Jurkat, Clone E6-1 (cell line): ENCODE results near the gene AIG1.
A peak's percentile ranks its signal among the peaks of the same experiment; 100 is the strongest.
"Not testable (repeated sequence)": the region's sequence is repeated elsewhere in the genome, so short reads cannot be mapped to it uniquely, and the experiment has no call there.

Experiments used
- DNase-seq: peaks from one replicate; pipeline ENCODE4 v3.0.0-alpha.2; 2011; ENCODE audit warnings: low read depth, low spot score
- H3K4me3 ChIP-seq: 2 replicates; pipeline ENCODE4 v1.5.1; 2011; ENCODE audit warnings: mild to moderate bottlenecking, low read length, control low read depth, moderate library complexity

The AIG1 gene

DNA sequence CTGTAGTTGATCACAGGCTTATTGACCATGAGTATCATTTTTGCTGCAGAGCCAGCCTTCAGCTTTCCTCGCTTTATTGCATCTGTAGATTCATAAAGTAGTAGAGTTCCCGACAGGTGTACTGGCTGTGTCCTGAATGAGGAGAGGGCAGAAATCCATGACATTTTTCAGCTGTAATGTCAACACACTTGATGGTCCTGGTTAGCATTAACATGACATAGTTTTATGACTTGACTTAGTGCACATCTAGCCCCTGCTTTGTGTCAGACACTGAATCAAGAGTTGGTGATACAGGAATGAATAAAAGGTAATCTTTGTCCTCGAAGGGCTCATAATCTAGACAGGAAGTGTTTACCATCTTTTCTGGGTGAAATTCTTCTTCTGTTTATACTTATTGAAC lies 55.0 kb downstream of the AIG1 start:
- no peak overlapping the region for H3K4me3 ChIP-seq
- DNase-seq: no peak

GRCh38 chr6:143117108-143117507 lies 56.4 kb downstream of the AIG1 start:
- H3K4me3 ChIP-seq: no peak overlapping the region
- no peak for DNase-seq

- DNase-seq: no peak
- H3K4me3 ChIP-seq: no peak overlapping the region
Observed at GRCh38 chr6:143119260-143119659, 58.6 kb downstream of the AIG1 start.

GRCh38 chr6:143123081-143123480 lies 62.4 kb downstream of the AIG1 start:
- DNase-seq: no peak
- no peak overlapping the region for H3K4me3 ChIP-seq

DNA sequence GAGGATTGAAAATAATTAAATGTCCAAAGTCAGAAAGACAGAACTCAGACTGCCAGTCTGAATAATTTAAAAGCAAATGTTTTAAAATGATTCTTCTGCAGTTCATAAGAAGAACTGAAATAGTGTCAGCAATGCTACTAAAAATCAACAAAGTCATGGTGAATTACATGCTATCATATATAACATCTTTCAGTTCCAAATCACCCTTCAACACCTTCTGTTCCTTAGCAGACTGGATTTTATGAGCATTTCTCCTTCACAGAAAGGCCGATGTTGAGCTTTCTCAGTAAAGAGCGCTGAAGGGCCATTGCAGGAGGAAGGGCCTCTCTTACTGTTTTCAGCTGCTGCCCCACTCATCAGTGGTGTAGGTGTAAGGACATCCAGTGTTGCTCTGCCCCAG lies 63.3 kb downstream of the AIG1 start:
- no peak overlapping the region for H3K4me3 ChIP-seq
- DNase-seq: no peak

DNA sequence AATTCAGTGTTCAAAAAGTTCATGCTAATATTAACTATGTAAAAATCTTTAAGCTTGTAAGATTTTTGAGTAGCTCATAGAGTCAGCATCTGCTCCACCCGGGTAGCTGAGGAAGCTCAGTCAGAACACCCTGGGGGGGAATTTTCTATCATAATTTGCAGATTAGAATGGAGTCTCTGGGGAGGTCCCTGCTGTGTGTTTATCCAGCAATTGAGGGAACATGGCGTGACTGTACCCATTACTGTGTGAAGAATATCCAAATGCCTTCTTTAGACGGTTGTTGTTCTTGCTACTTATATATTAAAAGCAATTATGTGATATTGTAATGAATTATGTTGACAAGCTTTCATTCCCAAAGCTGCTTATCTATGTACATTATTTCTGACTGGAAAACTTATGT lies 64.8 kb downstream of the AIG1 start:
- DNase-seq: no peak
- H3K4me3 ChIP-seq: no peak overlapping the region

GRCh38 chr6:143125864-143126573 lies 65.3 kb downstream of the AIG1 start:
- no peak overlapping the region for H3K4me3 ChIP-seq
- DNase-seq: no peak

GRCh38 chr6:143126574-143126941 lies 65.9 kb downstream of the AIG1 start:
- no peak overlapping the region for H3K4me3 ChIP-seq
- no peak for DNase-seq

DNA sequence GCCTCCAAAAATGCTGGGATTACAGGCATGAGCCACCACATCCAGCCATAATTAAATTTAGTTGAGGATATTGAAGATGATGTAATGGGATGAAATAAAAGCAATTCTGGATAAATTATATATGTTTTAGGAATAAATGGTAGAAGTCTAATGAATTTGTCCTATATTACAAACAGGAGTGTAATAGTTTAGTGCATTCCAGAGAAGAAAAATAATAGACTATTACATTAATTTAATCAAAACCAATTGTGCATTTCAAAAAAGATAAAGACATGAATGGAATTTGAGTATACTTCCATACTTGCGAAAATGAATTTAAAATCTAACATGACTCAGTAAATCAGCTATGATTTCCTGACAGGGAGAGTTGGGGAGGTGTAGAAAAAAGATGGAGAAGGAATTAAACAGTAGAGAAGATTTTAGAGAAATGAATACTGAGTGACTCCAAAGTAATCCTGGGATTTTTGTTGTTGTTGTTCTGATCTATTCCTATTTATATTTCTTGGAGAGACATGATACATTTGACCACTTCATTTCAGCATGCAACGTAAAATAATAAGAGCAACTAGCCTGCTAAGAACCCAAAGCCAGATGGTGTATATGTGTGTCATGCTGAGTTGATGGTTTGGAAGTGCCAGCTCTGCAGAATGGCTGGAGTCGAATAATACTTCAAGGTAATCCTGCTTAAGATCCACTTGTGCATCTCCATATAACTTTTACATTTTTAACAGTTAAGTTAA lies 67.4 kb downstream of the AIG1 start:
- H3K4me3 ChIP-seq: no peak overlapping the region
- DNase-seq: no peak

DNA sequence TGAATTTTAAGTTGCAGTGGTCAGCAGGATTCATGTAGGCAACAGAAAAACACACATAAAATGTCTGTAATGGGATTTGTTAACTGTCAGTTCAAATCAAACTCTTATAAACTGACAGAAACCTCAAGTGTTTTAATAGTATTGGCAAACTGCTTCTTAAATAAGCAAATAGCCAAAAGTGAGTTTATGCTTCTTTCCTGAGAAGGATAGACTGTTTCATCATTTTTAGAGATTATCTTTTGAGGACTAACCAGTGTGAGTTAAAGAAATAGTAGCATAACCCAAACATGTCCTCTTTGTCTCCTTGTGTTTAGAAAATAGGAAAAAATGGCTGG lies 68.0 kb downstream of the AIG1 start:
- H3K4me3 ChIP-seq: no peak overlapping the region
- no peak for DNase-seq

DNA sequence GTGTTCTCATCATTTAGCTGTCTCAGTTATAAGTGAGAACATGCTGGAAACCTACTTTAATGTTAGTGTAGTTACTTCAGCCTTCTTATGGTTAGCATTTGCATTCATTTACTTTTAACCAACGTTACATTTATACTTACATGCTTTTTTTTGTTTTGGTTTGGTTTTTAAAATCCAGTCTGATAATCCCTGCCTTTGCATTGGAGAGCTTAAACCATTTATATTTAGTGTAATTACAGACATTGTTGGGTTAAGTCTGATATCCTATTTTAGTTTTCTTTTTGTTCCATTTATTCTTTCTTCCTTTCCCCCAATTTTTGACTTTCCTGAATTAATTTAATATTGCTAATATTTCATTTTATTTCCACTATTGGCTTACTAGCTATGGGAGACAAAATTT lies 70.2 kb downstream of the AIG1 start:
- DNase-seq: no peak
- no peak overlapping the region for H3K4me3 ChIP-seq

- DNase-seq: no peak
- no peak overlapping the region for H3K4me3 ChIP-seq
Observed at GRCh38 chr6:143135325-143135724, 74.6 kb downstream of the AIG1 start.

GRCh38 chr6:143135797-143136561 lies 75.3 kb downstream of the AIG1 start:
- H3K4me3 ChIP-seq: no peak overlapping the region
- DNase-seq: peak; percentile 5

DNA sequence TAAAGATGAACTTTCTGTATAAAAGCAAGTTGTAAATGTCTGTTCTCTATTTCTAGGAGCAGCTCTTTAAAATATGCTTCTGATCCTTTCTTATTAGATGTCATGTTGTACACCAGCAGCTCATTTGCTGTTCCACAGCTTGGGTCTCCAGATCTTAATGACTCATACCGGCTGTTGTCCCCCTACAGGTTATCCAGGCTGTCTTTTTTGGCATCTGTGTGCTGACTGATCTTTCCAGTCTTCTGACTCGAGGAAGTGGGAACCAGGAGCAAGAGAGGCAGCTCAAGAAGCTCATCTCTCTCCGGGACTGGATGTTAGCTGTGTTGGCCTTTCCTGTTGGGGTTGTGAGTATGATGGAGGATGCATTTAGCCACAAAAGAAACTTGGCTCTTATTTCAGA lies 76.0 kb downstream of the AIG1 start:
- peak; percentile 2 for DNase-seq

GRCh38 chr6:143139239-143139784 lies 78.6 kb downstream of the AIG1 start:
- no peak overlapping the region for H3K4me3 ChIP-seq
- DNase-seq: no peak

More for the DNA sequence above, 76.0 kb downstream of the AIG1 start:
- no peak overlapping the region for H3K4me3 ChIP-seq

DNA sequence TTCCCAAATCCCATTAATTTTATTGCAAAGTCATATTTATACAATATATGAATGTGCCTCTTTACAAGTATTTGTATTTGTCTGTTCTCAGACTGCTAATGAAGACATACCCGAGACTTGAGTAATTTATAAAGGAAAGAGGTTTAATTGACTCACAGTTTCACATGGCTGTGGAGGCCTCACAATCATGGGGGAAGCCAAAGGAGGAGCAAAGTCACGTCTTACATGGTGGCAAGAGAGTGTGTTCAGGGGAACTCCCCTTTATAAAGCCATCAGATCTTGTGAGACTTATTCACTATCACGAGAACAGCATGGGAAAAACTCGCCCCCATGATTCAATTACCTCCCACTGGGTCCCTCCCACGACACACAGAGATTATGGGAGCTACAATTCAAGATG lies 79.2 kb downstream of the AIG1 start:
- DNase-seq, H3K4me3 ChIP-seq: not testable (repeated sequence)

GRCh38 chr6:143140767-143141166 lies 80.1 kb downstream of the AIG1 start:
- DNase-seq: no peak
- no peak overlapping the region for H3K4me3 ChIP-seq

- no peak overlapping the region for H3K4me3 ChIP-seq
- DNase-seq: no peak
Observed at GRCh38 chr6:143141442-143141841, 80.8 kb downstream of the AIG1 start.

- no peak overlapping the region for H3K4me3 ChIP-seq
- DNase-seq: no peak
Observed at GRCh38 chr6:143146186-143146851, 85.6 kb downstream of the AIG1 start.

- H3K4me3 ChIP-seq: no peak overlapping the region
- no peak for DNase-seq
Observed at GRCh38 chr6:143149771-143150170, 89.1 kb downstream of the AIG1 start.
